ENCODE results near the gene GRM7.

GRM7 gene

GRCh38 chr3:6971933-6972332 lies 111.0 kb downstream of the GRM7 start:
- DNase-seq (ENCODE audit: low read depth in 3 of 3) = no peak

DNA sequence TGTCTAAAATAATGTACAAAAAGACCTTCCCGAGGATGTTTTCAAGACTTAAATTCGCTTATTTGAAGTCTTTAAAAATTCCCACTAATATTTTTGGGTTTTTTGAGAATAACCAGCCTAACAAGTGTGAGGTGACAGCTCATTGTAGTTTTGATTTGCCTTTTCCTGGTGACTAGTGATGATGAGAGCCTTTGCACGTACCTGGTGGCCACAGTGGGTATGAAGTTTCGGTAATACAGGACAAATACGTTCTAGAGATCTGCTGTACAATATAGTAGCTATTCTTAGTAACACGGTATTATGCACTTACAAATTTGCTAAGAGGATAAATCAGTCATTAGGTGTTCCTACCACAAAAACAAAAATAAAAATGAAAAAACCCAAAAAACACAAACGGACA lies 124.9 kb downstream of the GRM7 start:
- DNase-seq (ENCODE audit: low read depth in 3 of 3) = no peak

GRCh38 chr3:6989608-6990291 lies 128.8 kb downstream of the GRM7 start:
- no peak for DNase-seq (ENCODE audit: low read depth in 3 of 3)

DNA sequence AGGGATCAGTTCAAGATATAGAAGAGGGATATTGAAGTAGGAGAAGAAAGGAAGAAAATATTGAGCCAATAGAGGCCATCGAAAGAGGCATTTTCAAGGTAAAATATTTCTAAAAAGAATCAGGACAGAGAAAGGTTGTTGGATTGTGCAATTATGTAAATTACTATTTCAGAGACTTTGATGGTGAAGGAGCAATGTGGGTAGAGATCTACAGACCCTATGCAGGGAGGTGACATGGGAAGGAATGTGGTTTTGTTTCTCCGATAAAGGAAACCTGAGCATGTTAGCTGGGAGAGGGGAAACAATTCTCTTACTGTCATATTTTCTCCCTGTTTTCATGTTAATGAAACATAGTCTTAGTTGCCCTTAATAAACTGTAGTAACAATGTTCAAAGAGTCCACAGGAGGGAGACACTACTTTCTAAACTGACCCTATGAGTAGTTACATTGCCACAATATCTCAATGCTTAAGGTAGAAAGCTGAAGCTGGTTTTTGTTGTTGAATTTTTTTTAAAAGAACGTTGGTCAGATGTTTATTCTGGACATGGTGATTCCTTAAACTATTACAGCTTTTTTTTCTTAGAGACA lies 133.3 kb downstream of the GRM7 start:
- DNase-seq (ENCODE audit: low read depth in 3 of 3) = no peak

DNA sequence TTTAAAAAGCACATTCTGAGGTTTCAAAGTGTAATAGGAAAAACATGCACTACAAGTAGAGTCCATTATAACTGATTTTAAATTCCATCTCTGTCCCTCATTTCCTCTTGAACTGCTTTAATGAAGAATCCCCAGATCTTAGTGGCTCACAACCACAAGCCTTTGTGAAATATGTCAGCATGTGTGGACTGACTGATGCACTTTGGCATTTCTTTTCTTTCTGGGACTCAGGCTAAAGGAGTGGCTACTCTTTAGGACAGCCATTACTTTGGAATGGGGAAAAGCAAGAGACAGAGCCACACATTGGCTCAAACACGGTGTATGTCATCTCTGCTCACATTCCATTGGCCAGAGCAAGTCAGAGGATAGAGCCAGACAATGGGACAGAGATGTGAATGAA lies 139.6 kb downstream of the GRM7 start:
- DNase-seq (ENCODE audit: low read depth in 3 of 3) = no peak

GRCh38 chr3:7001370-7001769 lies 140.5 kb downstream of the GRM7 start:
- no peak for DNase-seq (ENCODE audit: low read depth in 3 of 3)

- DNase-seq (ENCODE audit: low read depth in 3 of 3) = no peak
Measured at GRCh38 chr3:7015683-7016440, 154.9 kb downstream of the GRM7 start.

DNA sequence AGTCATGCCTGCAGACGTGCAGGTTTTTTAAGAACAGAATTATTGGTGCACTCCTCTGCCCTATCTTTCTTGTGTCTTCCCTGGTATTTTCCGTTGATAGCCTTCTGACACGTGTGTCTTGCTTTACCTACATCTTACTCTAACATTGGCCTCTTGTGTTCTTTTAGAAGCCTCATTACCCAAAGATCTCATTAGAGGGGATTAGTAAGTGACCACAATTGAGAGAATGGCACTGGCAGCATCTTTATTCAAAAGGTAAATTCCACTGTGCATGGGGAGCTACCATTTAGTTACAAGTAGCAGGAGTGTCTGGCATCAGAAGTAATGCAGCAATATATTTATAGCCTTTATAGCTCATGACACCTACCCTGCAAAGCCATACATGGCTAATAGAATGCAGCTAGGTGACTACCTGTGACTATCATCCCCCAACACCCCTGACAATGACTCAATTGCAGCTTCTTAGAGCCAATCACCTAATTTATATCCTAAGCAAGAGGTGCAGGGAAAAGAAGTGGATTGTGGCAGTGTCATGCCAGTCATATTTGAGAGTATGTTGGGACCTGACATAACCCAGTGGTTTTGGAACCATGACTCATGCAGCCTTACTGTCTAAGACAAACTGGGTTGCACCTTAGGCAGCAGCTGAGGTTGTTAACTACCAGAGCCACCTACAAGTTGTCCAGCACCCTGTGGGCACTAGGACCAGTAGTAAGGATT lies 164.8 kb downstream of the GRM7 start:
- DNase-seq (ENCODE audit: low read depth in 3 of 3) = no peak

- no peak for DNase-seq (ENCODE audit: low read depth in 3 of 3)
Measured at GRCh38 chr3:7029562-7029961, 168.6 kb downstream of the GRM7 start.

DNA sequence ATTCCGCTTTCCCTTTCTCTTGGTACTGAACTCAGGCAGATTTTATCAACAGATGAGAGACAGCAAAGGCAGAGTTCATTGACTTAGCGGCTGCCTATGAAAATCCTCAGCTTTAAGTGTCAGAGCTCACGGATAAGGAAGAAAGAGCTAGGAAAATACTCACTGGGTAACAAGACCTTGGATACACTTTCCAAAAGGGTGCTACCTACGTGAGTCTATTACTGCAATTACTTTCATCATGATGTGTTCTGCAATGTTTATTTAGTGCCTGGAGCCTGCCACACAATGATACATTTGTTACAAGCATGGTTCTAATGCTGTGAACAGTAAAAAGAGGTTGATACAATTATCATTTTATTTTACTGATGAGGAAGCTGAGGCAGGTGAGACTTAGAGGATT lies 177.5 kb downstream of the GRM7 start:
- no peak for DNase-seq (ENCODE audit: low read depth in 3 of 3)

GRCh38 chr3:7062714-7063113 lies 201.8 kb downstream of the GRM7 start:
- DNase-seq (ENCODE audit: low read depth in 3 of 3) = no peak

- no peak for DNase-seq (ENCODE audit: low read depth in 3 of 3)
Measured at GRCh38 chr3:7070461-7070860, 209.5 kb downstream of the GRM7 start.

DNA sequence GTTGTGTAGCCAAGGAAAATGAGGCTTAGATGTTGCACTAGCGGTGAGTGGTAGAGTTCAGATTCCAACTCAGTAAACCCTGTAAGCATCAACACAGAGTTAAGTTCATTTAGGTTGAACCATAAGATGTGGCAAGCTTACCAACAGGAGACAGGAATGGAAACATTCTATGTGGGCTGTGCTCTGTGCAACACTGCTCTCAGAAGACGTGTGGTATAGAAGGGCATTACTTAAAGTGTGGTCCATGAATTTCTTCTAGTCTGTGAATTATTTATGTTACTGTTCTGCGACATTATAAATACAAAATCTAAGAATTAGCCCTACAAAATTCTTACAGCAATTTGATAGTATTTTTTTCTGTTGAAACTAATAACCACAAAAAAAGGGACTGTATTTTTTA lies 213.3 kb downstream of the GRM7 start:
- DNase-seq (ENCODE audit: low read depth in 3 of 3) = no peak

- no peak for DNase-seq (ENCODE audit: low read depth in 3 of 3)
Measured at GRCh38 chr3:7075117-7075516, 214.2 kb downstream of the GRM7 start.

GRCh38 chr3:7075901-7076300 lies 215.0 kb downstream of the GRM7 start:
- no peak for DNase-seq (ENCODE audit: low read depth in 3 of 3)

- no peak for DNase-seq (ENCODE audit: low read depth in 3 of 3)
Measured at GRCh38 chr3:7082244-7082643, 221.3 kb downstream of the GRM7 start.

DNA sequence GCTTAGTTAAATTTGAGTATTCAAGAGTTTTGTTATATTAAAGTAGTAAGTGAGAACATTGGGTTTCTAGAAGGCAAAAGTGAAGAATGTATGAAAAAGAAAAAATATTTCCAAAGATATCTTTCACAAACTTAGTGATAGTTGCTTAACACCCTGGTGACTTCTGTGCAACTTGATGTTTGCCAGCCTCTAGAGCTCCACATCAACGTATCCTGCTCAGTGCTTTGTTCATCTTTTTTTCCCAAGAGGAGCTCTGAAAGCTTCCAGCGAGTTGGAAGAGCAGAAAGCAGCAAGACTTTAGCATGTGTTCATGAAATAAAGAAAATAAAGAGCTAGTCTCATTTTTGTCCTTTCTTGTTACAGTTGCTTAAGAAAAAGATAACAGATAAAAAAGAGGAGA lies 225.5 kb downstream of the GRM7 start:
- no peak for DNase-seq (ENCODE audit: low read depth in 3 of 3)

DNA sequence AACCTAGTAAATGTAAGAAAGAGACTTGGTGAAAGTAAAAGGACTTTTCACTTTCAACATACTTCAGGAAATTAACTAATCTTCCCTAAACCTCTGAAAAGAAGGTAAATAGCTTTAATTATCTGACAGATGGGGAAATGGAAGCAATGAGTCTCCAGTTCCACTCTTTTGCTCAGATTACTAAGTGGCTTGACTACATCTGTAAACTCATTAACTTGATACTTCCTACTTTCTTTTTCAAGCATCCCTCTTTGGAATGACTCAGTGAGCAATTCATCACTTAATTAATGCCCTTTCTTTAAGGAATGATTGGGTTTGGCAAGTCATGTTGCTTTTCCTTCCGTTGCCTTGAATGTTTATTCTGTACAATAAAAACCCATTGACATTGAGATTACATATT lies 234.2 kb downstream of the GRM7 start:
- DNase-seq (ENCODE audit: low read depth in 3 of 3) = no peak

DNA sequence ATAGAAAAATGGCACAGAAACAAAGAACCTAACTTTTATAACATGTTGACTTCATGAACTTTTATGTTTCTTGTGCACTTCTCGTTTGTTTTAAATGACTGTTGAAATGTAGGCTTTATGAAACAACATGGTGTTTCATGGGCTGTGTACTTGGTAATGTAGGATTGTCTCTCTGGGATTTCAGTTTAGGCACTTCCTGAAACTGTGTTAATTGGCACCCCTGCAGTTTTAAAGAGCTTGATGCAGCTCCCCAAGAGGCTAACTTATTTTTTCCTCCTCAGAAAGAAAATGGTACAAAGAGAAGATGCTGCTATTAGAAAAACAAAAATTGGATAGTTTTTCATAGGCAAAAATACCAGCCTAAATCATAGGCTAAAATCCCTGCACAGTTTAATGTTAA lies 239.2 kb downstream of the GRM7 start:
- DNase-seq (ENCODE audit: low read depth in 3 of 3) = no peak

GRCh38 chr3:7106635-7107034 lies 245.7 kb downstream of the GRM7 start:
- DNase-seq (ENCODE audit: low read depth in 3 of 3) = no peak

GRCh38 chr3:7112523-7113056 lies 251.7 kb downstream of the GRM7 start:
- DNase-seq (ENCODE audit: low read depth in 3 of 3) = no peak

- DNase-seq (ENCODE audit: low read depth in 3 of 3) = no peak
Measured at GRCh38 chr3:7144697-7145308, 283.9 kb downstream of the GRM7 start.
